GM12892 (cell line): ENCODE data around the gene DLG2.

Experiments
- POLR2A ChIP-seq: IDR thresholded peaks from 2 replicates; pipeline ENCODE4 v1.6.1; 2011; ENCODE audit warnings: low read depth, low read length, control low read depth
- TAF1 ChIP-seq: IDR thresholded peaks from 2 replicates; pipeline ENCODE4 v1.6.1; 2011; ENCODE audit warnings: low read depth, mild to moderate bottlenecking, control low read depth, low read length, borderline replicate concordance

DNA sequence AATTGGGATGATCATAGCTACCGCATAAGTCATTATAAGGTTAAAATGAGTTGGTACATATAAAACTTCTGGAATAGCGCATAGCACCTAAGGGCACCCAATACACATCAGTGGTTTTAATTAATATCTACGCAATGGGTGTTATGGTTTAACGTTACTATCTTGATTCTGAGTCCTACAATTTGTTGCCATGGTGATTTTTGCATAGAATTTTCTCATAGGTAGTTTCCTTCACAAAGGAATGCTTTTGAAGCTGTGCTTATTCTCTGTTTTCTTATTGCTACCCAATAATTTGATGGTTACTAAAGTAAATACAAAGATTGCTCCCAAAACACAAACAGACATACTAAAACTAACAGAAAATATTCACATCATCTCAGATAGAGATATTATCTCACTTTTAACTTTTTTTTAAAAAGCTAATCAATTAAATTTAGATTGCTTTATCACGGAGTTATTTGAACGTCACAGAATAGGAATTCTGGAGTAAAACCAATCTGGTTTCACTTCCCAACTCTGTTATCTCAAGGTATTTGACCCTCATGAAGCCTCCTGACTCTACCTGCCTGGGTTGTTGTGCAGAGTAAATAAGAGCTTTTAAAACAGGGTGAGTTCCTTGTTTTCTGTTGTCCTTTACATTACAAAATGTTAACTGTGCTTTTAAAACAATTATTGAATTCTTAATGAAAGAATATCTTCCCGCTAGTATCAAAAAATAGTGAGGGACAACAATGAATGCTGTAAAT is 1705.5 kb downstream of the DLG2 start:
- TF ChIP-seq POLR2A (no peak), TAF1 (no peak)
